B cell (primary cell): Measurements from ENCODE around the gene SRCAP. TPM values are rescaled to one million over a fixed set of nuclear protein-coding genes. Genes with fewer than 3 reads are reported as not detected.

Experiments used
- ATAC-seq: fragments of 200-7000 bp; cut with Tn5 transposase; one replicate; pipeline ENCODE4 v1.10.0; 2021; ENCODE audit warnings: low read depth, mild to moderate bottlenecking, moderate number of reproducible peaks, moderate library complexity
- CTCF ChIA-PET: fragments of 350-600 bp; sonication (Branson Sonifier 250); formaldehyde crosslinking; loops from one replicate; lab custom pipeline; 2021; ENCODE audit warnings: antibody characterized with exemption, inconsistent platforms; lab: Charles Lee
- POLR2A ChIA-PET: fragments of 350-600 bp; sonication (Branson Sonifier 250); formaldehyde crosslinking; loops from one replicate; lab custom pipeline; 2021; ENCODE audit warnings: antibody characterized with exemption; lab: Charles Lee
- DNase-seq: peaks from one replicate; pipeline ENCODE4 v3.0.0; 2013
- H2AFZ ChIP-seq: 2 replicates; pipeline ENCODE4 v1.6.1; 2012; ENCODE audit warnings: mild to moderate bottlenecking, low read depth, low read length; ENCODE audit not compliant: insufficient read depth, poor library complexity, severe bottlenecking
- H3K27ac ChIP-seq, 2 donors: 1 replicate in 1 of 2; 2 replicates in 1 of 2; pipeline ENCODE4 v1.5.1; 2012 to 2013; ENCODE audit warnings: low read length in 2 of 2, mild to moderate bottlenecking in 2 of 2, moderate library complexity in 1 of 2
- H3K27me3 ChIP-seq, 4 experiments: fragments of 200-600 bp in 1 of 4; sonication (generic) in 1 of 4; replicated peaks in 1 of 4; 1 replicate in 2 of 4; 2 replicates in 2 of 4; pipeline versions ENCODE4 v1.6.1 to v1.7.0; 2013 to 2016; ENCODE audit warnings: low read length in 3 of 4, mild to moderate bottlenecking in 2 of 4, mixed read lengths in 1 of 4, moderate library complexity in 1 of 4; ENCODE audit not compliant: insufficient read depth in 4 of 4, control insufficient read depth in 3 of 4; ENCODE audit errors: control extremely low read depth in 1 of 4
- H3K36me3 ChIP-seq, 2 experiments: replicated peaks in 1 of 2; 1 replicate in 1 of 2; 2 replicates in 1 of 2; pipeline versions ENCODE4 v1.6.1 to v1.7.1; 2013; ENCODE audit warnings: low read length in 1 of 2; ENCODE audit not compliant: insufficient read depth in 2 of 2, control insufficient read depth in 1 of 2; ENCODE audit errors: control extremely low read depth in 1 of 2, extremely low read depth in 1 of 2
- H3K4me1 ChIP-seq, 2 donors: fragments of 200-600 bp in 1 of 2; sonication (generic) in 1 of 2; 1 replicate in 1 of 2; 2 replicates in 1 of 2; pipeline versions ENCODE4 v1.5.1 to v1.6.1; 2013 to 2017; ENCODE audit warnings: low read length in 2 of 2; ENCODE audit not compliant: control insufficient read depth in 2 of 2, insufficient read depth in 2 of 2
- H3K4me2 ChIP-seq: replicated peaks from 2 replicates; pipeline ENCODE3; 2012; ENCODE audit warnings: mild to moderate bottlenecking, low read depth, low read length; ENCODE audit not compliant: poor library complexity, severe bottlenecking
- H3K4me3 ChIP-seq, 5 experiments: fragments of 200-600 bp in 1 of 5; sonication (generic) in 1 of 5; 1 replicate in 3 of 5; 2 replicates in 2 of 5; pipeline versions ENCODE4 v1.5.1 to v1.7.0; 2011 to 2016; ENCODE audit warnings: low read length in 4 of 5, mild to moderate bottlenecking in 4 of 5, low read depth in 2 of 5, control low read depth in 1 of 5, moderate library complexity in 1 of 5; ENCODE audit not compliant: insufficient read depth in 1 of 5; ENCODE audit errors: control extremely low read depth in 1 of 5, extremely low read depth in 1 of 5
- H3K79me2 ChIP-seq: fragments of 200-600 bp; sonication (generic); one replicate; pipeline ENCODE4 v1.6.0; 2016; ENCODE audit warnings: low read length; ENCODE audit not compliant: control insufficient read depth, insufficient read depth
- H3K9ac ChIP-seq: fragments of 200-600 bp; sonication (generic); 2 replicates; pipeline ENCODE4 v1.6.1; 2017; ENCODE audit warnings: mild to moderate bottlenecking, low read length, moderate library complexity
- H3K9me3 ChIP-seq, 3 donors: one replicate each; pipeline versions ENCODE4 v1.6.1 to v1.7.1; 2013; ENCODE audit warnings: low read length in 2 of 3; ENCODE audit not compliant: control insufficient read depth in 2 of 3, insufficient read depth in 1 of 3; ENCODE audit errors: control extremely low read depth in 1 of 3
- H4K20me1 ChIP-seq: 2 replicates; pipeline ENCODE4 v1.6.0; 2012; ENCODE audit warnings: mild to moderate bottlenecking, low read length; ENCODE audit not compliant: insufficient read depth, control insufficient read depth, poor library complexity, severe bottlenecking
- H3K27ac Mint-ChIP-seq: one replicate; pipeline ENCODE4 v1.8.0; 2021; ENCODE audit warnings: mixed read lengths
- H3K27me3 Mint-ChIP-seq: one replicate; pipeline ENCODE4 v1.8.0; 2021; ENCODE audit warnings: mixed read lengths
- H3K4me1 Mint-ChIP-seq: one replicate; pipeline ENCODE4 v1.8.0; 2021; ENCODE audit warnings: mixed read lengths
- H3K4me3 Mint-ChIP-seq: one replicate; pipeline ENCODE4 v1.8.0; 2021; ENCODE audit warnings: mixed read lengths
- H3K9me3 Mint-ChIP-seq: one replicate; pipeline ENCODE4 v1.8.0; 2022; ENCODE audit warnings: mixed read lengths; ENCODE audit not compliant: insufficient read depth
- CTCF ChIP-seq: fragments of 200-600 bp; IDR thresholded peaks from one replicate; pipeline ENCODE4 v1.8.0; 2022; ENCODE audit warnings: antibody characterized with exemption, mild to moderate bottlenecking
- EZH2 ChIP-seq: IDR thresholded peaks from 2 replicates; pipeline ENCODE4 v1.6.1; 2012; ENCODE audit warnings: borderline replicate concordance, low read depth, mild to moderate bottlenecking, moderate library complexity, low read length; ENCODE audit not compliant: insufficient read depth, poor library complexity, severe bottlenecking
- WGBS: methylation state at CpG from one replicate; pipeline ENCODE4 v1.1.5; 2013; ENCODE audit warnings: missing lambda C conversion rate; ENCODE audit not compliant: insufficient coverage; 5-methylcytosine and 5-hydroxymethylcytosine counted together
- intact Hi-C: fragments of 100-400 bp; cut with micrococcal nuclease; formaldehyde crosslinking; loops from one replicate; pipeline ENCODE4 v1.10.0; 2022
- polyA plus RNA-seq: library from polyadenylated mRNA; depleted of rRNA; stranded (reverse); fragments of >200 nt; gene quantifications from 2 replicates; pipeline ENCODE4 v1.2.3, GENCODE V29; 2012
- total RNA-seq, 2 donors: library from RNA; stranded (reverse); fragments of 120-200 nt in 1 of 2; gene quantifications; 1 replicate in 1 of 2; 2 replicates in 1 of 2; pipeline versions ENCODE4 v1.2.3 to v1.2.4, GENCODE V29; 2013 to 2022

SRCAP gene
- total and polyA plus RNA-seq, 2 donors (not counting 1 experiment from before 2014, with no cell fraction given), result 20.9 to 145 TPM

- POLR2A ChIA-PET, result no interaction called here
- peaks cover 62% of the 10 kb centered on the region for H3K79me2 ChIP-seq
- H3K9ac ChIP-seq, result no peak overlapping the region
Measured at GRCh38 chr16:30703971-30704370, 5.0 kb downstream of the SRCAP start.

DNA sequence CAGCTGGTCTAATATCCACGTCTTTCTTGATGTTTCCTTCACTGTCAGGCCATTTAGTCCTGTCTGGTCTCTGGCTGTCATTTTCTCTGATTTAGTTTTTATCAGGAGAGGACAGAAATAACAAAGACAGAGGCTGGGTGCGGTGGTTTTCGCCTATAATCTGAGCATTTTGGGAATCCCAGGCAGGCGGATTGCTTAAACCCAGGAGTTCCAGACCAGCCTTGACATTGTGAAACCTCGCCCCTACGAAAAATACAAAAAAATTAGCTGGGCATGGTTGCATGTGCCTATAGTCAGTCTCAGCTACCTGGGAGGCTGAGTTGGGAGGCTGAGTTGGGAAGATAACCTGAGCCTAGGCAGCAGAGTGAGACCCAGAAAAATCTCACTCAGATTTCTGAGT, 7.1 kb downstream of the SRCAP start:
- DNase-seq, result no peak
- 100% methylated on average over 6 of the region's 6 CpGs for WGBS
- ATAC-seq, result no peak
- no peak overlapping the region for H3K4me3 Mint-ChIP-seq
- TF ChIP-seq EZH2 (no peak), CTCF (no peak)
- H3K27ac ChIP-seq, result no peak overlapping the region
- CTCF ChIA-PET, result interaction anchor here (0.6 to 1.5 kb wide), 4 partner anchors 12 to 257 kb away, joined by 3 to 6 read pairs (median 4); no protein-coding TSS in a partner anchor
- no peak overlapping the region for H3K27ac Mint-ChIP-seq
- no peaks in the 10 kb centered on the region for H3K27me3 ChIP-seq
- H3K4me1 Mint-ChIP-seq, result no peaks in the 10 kb centered on the region
- intact Hi-C loops, result no loop called here
- no peaks in the 10 kb centered on the region for H3K9me3 Mint-ChIP-seq
- POLR2A ChIA-PET, result no interaction called here
- H3K9me3 ChIP-seq, result no peaks in the 10 kb centered on the region
- H3K9ac ChIP-seq, result no peak overlapping the region
- H2AFZ ChIP-seq, result no peak overlapping the region
- peaks cover 67% of the 10 kb centered on the region for H4K20me1 ChIP-seq
- H3K4me3 ChIP-seq, result no peak overlapping the region
- no peaks in the 10 kb centered on the region for H3K4me1 ChIP-seq
- peaks cover 57% of the 10 kb centered on the region for H3K79me2 ChIP-seq
- H3K36me3 ChIP-seq, result peaks cover 28 to 95% of the 10 kb centered on the region in 2 experiments
- no peak overlapping the region for H3K4me2 ChIP-seq
- no peaks in the 10 kb centered on the region for H3K27me3 Mint-ChIP-seq

More at GRCh38 chr16:30703971-30704370, 5.0 kb downstream of the SRCAP start:
- Histone ChIP-seq H3K4me2 (no peak overlapping the region), H3K4me1 (peaks cover 9 to 12% of the 10 kb centered on the region in 2 donors), H3K36me3 (peaks cover 20 to 84% of the 10 kb centered on the region in 2 experiments), H3K9me3 (no peaks in the 10 kb centered on the region), H3K4me3 (no peak overlapping the region), H3K27ac (no peak overlapping the region), H2AFZ (no peak overlapping the region), H3K27me3 (no peaks in the 10 kb centered on the region), H4K20me1 (peaks cover 68% of the 10 kb centered on the region)
- Mint-ChIP-seq H3K9me3 (no peaks in the 10 kb centered on the region), H3K27ac (no peak overlapping the region), H3K4me3 (no peak overlapping the region), H3K27me3 (no peaks in the 10 kb centered on the region), H3K4me1 (peaks cover 15% of the 10 kb centered on the region)
- no peak for TF ChIP-seq CTCF
- no peak for ATAC-seq
- WGBS, result 98% methylated on average over 8 of the region's 10 CpGs
- CTCF ChIA-PET, result interaction anchor here (1.1 kb wide), 1 partner anchor 10 kb away, joined by 3 read pairs; no protein-coding TSS in a partner anchor
- intact Hi-C loops, result no loop called here
- no peak for DNase-seq
